Liver (tissue), 9 donors: ENCODE data around the gene DHRS11. TPM values are rescaled to one million over a fixed set of nuclear protein-coding genes. Genes with fewer than 3 reads are reported as not detected.

ENCODE experiments used
- DNase-seq: peaks from one replicate; pipeline ENCODE4 v3.0.0-alpha.2; 2017; ENCODE audit warnings: low spot score
- H3K27ac ChIP-seq, 2 donors: one replicate each; pipeline ENCODE4 v1.7.0; 2013; ENCODE audit warnings: inconsistent platforms in 2 of 2, low read length in 2 of 2, control low read depth in 1 of 2, low read depth in 1 of 2, mild to moderate bottlenecking in 1 of 2
- H3K27me3 ChIP-seq, 4 donors: one replicate each; pipeline versions ENCODE4 v1.6.1 to v1.7.0; 2013; ENCODE audit warnings: low read length in 3 of 4, inconsistent platforms in 1 of 4, mild to moderate bottlenecking in 1 of 4, moderate library complexity in 1 of 4; ENCODE audit not compliant: control insufficient read depth in 4 of 4, insufficient read depth in 4 of 4
- H3K36me3 ChIP-seq, 4 donors: one replicate each; pipeline versions ENCODE4 v1.6.1 to v1.7.0; 2013; ENCODE audit warnings: low read length in 3 of 4, mild to moderate bottlenecking in 3 of 4, low read depth in 1 of 4, moderate library complexity in 1 of 4; ENCODE audit not compliant: control insufficient read depth in 4 of 4, insufficient read depth in 3 of 4
- H3K4me1 ChIP-seq, 4 donors: one replicate each; pipeline versions ENCODE4 v1.6.1 to v1.7.0; 2013; ENCODE audit warnings: low read length in 3 of 4, mild to moderate bottlenecking in 3 of 4, moderate library complexity in 1 of 4; ENCODE audit not compliant: control insufficient read depth in 4 of 4, insufficient read depth in 4 of 4
- H3K4me3 ChIP-seq, 3 donors: one replicate each; pipeline versions ENCODE4 v1.6.1 to v1.7.0; 2013; ENCODE audit warnings: low read length in 3 of 3, control low read depth in 1 of 3, low read depth in 1 of 3, mild to moderate bottlenecking in 1 of 3
- H3K9ac ChIP-seq, 2 donors: one replicate each; pipeline ENCODE4 v1.7.0; 2013; ENCODE audit warnings: low read length in 2 of 2, mild to moderate bottlenecking in 2 of 2, moderate library complexity in 2 of 2, control low read depth in 1 of 2, low read depth in 1 of 2
- H3K9me3 ChIP-seq, 4 donors: one replicate each; pipeline versions ENCODE4 v1.6.1 to v1.7.0; 2013; ENCODE audit warnings: low read length in 3 of 4; ENCODE audit not compliant: control insufficient read depth in 4 of 4
- EGR1 ChIP-seq, 2 donors: IDR thresholded peaks; 2 replicates each; pipeline ENCODE4 v1.6.1; 2016 to 2018; ENCODE audit warnings: antibody characterized with exemption in 2 of 2, low read depth in 2 of 2
- FOXA1 ChIP-seq: IDR thresholded peaks from 2 replicates; pipeline ENCODE4 v1.6.1; 2016; ENCODE audit warnings: antibody characterized with exemption
- FOXA2 ChIP-seq: IDR thresholded peaks from 2 replicates; pipeline ENCODE4 v1.6.1; 2016; ENCODE audit warnings: antibody characterized with exemption
- GABPA ChIP-seq, 2 donors: IDR thresholded peaks in 1 of 2; conservative IDR thresholded peaks in 1 of 2; 2 replicates each; pipeline ENCODE4 v1.6.1; 2016; ENCODE audit warnings: antibody characterized with exemption in 2 of 2, mild to moderate bottlenecking in 1 of 2, moderate library complexity in 1 of 2
- HNF4A ChIP-seq, 2 donors: conservative IDR thresholded peaks; 2 replicates each; pipeline ENCODE4 v1.6.1; 2016; ENCODE audit warnings: antibody characterized with exemption in 2 of 2, mild to moderate bottlenecking in 2 of 2
- HNF4G ChIP-seq: IDR thresholded peaks from 2 replicates; pipeline ENCODE4 v1.6.1; 2016; ENCODE audit warnings: antibody characterized with exemption
- JUND ChIP-seq, 2 donors: IDR thresholded peaks; 2 replicates each; pipeline ENCODE4 v1.6.1; 2016; ENCODE audit warnings: antibody characterized with exemption in 2 of 2
- NR2F2 ChIP-seq: IDR thresholded peaks from 2 replicates; pipeline ENCODE4 v1.6.1; 2016; ENCODE audit warnings: antibody characterized with exemption
- RAD21 ChIP-seq, 2 donors: IDR thresholded peaks; 2 replicates each; pipeline ENCODE4 v1.6.1; 2016; ENCODE audit warnings: antibody characterized with exemption in 2 of 2, mild to moderate bottlenecking in 2 of 2
- RXRA ChIP-seq, 2 donors: IDR thresholded peaks; 2 replicates each; pipeline ENCODE4 v1.6.1; 2017 to 2018; ENCODE audit warnings: antibody characterized with exemption in 2 of 2, mild to moderate bottlenecking in 1 of 2
- SP1 ChIP-seq: IDR thresholded peaks from 2 replicates; pipeline ENCODE4 v1.6.1; 2018; ENCODE audit warnings: antibody characterized with exemption, mild to moderate bottlenecking
- TAF1 ChIP-seq: conservative IDR thresholded peaks from 2 replicates; pipeline ENCODE4 v1.6.1; 2016; ENCODE audit warnings: antibody characterized with exemption, mild to moderate bottlenecking
- YY1 ChIP-seq: IDR thresholded peaks from 2 replicates; pipeline ENCODE4 v1.6.1; 2016; ENCODE audit warnings: antibody characterized with exemption, mild to moderate bottlenecking
- ZBTB33 ChIP-seq: IDR thresholded peaks from 2 replicates; pipeline ENCODE4 v1.6.1; 2016; ENCODE audit warnings: antibody characterized with exemption
- WGBS: extraction: QIAGEN DNeasy Blood & Tissue Kit; methylation state at CpG from one replicate; pipeline ENCODE4 v1.1.7; 2013; 5-methylcytosine and 5-hydroxymethylcytosine counted together
- polyA plus RNA-seq, 2 donors: library from polyadenylated mRNA; stranded (reverse) in 1 of 2; unstranded in 1 of 2; fragments of 200-250 nt in 1 of 2; fragments of >200 nt in 1 of 2; fragmentation: Nextera tagmentation in 1 of 2; extraction: Ambion mirVana in 1 of 2; gene quantifications; one replicate each; pipeline versions ENCODE4 v1.2.1 to v1.2.3, GENCODE V29; 2013 to 2015
- total RNA-seq, 2 donors: library from RNA; depleted of rRNA; stranded (reverse); fragments of >200 nt; gene quantifications; one replicate each; pipeline ENCODE4 v1.2.3, GENCODE V29; 2014
- TF ChIP-seq, protein P1 (sequence below): IDR thresholded peaks from 2 replicates; pipeline ENCODE4 v1.6.1; 2016; ENCODE audit warnings: antibody characterized with exemption
- TF ChIP-seq, protein P2 (sequence below): IDR thresholded peaks from 2 replicates; pipeline ENCODE4 v1.6.1; 2016; ENCODE audit warnings: antibody characterized with exemption
- donor health status: healthy.
- donor health status: healthy.
- donor health status: healthy.
- donor health status: healthy.
- donor health status: healthy.

The DHRS11 gene
- total and polyA plus RNA-seq, 4 donors, result 4.2 to 8.0 (median 6.5) TPM

DNA sequence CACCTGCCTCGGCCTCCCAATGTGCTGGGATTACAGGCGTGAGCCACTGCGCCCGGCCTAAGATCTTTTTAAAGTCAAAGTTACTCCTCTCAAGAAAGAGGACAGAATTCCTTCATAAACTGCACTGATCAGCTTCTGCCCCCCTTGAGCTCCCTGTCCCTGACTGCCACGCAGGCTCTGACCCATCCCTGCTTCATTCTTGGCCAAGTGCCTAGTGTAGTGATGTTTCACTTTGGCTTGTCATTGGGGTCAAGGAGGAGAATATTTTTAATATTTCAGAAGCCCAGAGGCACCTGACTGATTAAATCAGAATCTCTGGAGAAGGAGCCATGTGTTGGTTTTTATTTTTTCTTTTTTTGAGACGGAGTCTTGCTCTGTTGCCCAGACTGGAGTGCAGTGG is 18.8 kb downstream of the DHRS11 start:
- Histone ChIP-seq H3K27ac (no peak overlapping the region), H3K9me3 (no peaks in the 10 kb centered on the region), H3K4me3 (no peak overlapping the region), H3K9ac (no peak overlapping the region), H3K36me3 (no peaks in the 10 kb centered on the region), H3K27me3 (no peaks in the 10 kb centered on the region), H3K4me1 (no peaks in the 10 kb centered on the region)
- TF ChIP-seq HNF4G (no peak), NR2F2 (no peak), FOXA2 (no peak), RAD21 (IDR thresholded peaks at IDR 0.05) (no peak), SP1 (no peak), YY1 (no peak), HNF4A (conservative IDR thresholded peaks at IDR 0.05) (no peak), FOXA1 (no peak), JUND (IDR thresholded peaks at IDR 0.05) (no peak), RXRA (IDR thresholded peaks at IDR 0.05) (no peak)
- TF ChIP-seq, protein P1, sequence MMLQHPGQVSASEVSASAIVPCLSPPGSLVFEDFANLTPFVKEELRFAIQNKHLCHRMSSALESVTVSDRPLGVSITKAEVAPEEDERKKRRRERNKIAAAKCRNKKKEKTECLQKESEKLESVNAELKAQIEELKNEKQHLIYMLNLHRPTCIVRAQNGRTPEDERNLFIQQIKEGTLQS, result no peak
- TF ChIP-seq, protein P2, sequence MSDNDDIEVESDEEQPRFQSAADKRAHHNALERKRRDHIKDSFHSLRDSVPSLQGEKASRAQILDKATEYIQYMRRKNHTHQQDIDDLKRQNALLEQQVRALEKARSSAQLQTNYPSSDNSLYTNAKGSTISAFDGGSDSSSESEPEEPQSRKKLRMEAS, result no peak
- DNase-seq, result no peak
- 84% methylated on average over 6 of the region's 6 CpGs for WGBS

DNA sequence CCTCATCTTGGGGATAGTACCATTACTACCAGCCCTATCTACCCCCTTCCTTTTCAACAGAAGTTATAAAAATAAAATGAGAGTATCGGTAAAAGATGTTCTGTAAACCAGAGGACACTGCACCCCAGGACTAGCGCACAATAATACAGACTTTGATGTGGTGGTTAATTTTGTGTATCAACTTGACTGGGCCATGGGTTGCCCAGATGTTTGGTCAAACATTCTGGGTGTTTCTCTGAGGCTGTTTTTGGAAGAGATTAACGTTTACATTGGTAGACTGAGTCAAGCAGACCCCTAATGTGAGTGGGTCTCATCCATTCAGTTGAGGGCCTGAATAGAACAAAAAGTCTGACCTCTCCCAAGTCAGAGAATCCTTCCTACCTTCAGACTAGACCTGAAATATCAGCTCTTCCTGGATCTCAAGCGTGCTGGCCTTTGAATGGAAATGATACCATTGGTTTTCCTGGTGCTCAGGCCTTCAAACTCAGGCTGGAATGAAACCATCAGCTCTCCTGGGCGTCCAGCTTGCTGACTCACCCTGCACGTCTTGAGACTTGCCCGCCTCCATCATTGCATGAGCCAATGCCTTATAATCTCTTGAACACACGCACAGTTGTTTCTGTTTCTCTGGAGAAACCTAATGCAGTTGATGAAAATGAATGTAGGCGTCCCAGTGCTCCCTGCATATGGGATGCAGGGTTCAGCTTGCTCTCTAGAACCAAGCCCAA is 19.8 kb downstream of the DHRS11 start:
- no peak for DNase-seq
- H3K27me3 ChIP-seq, result no peaks in the 10 kb centered on the region
- no peak overlapping the region for H3K9ac ChIP-seq
- WGBS, result 86% methylated on average over 9 of the region's 9 CpGs
- TF ChIP-seq EGR1 (IDR thresholded peaks at IDR 0.05; ENCODE audit: low read depth in 2 of 2), result no peak
- TF ChIP-seq YY1, result no peak
- no peak for TF ChIP-seq FOXA1
- TF ChIP-seq RXRA (IDR thresholded peaks at IDR 0.05), result no peak
- TF ChIP-seq HNF4A (conservative IDR thresholded peaks at IDR 0.05), result no peak
- TF ChIP-seq JUND (IDR thresholded peaks at IDR 0.05), result no peak
- TF ChIP-seq, protein P1, result no peak
- no peak for TF ChIP-seq TAF1
- TF ChIP-seq, protein P2, result no peak
- no peak for TF ChIP-seq SP1
- TF ChIP-seq NR2F2, result no peak
- H3K4me1 ChIP-seq, result no peaks in the 10 kb centered on the region
- H3K9me3 ChIP-seq, result no peaks in the 10 kb centered on the region
- no peak overlapping the region for H3K4me3 ChIP-seq
- H3K27ac ChIP-seq, result no peak overlapping the region
- H3K36me3 ChIP-seq, result no peaks in the 10 kb centered on the region

GRCh38 chr17:36612323-36612722 is 20.6 kb downstream of the DHRS11 start:
- 76% methylated on average over 3 of the region's 3 CpGs for WGBS
- Histone ChIP-seq H3K4me1 (no peaks in the 10 kb centered on the region), H3K9me3 (no peaks in the 10 kb centered on the region), H3K27me3 (no peaks in the 10 kb centered on the region), H3K4me3 (no peak overlapping the region), H3K9ac (no peak overlapping the region), H3K27ac (no peak overlapping the region), H3K36me3 (no peaks in the 10 kb centered on the region)
- no peak for DNase-seq
- TF ChIP-seq ZBTB33 (no peak), EGR1 (IDR thresholded peaks at IDR 0.05; ENCODE audit: low read depth in 2 of 2) (no peak), GABPA (IDR thresholded peaks at IDR 0.05 in 1 of 2, conservative IDR thresholded peaks at IDR 0.05 in 1 of 2) (no peak), SP1 (no peak), RXRA (IDR thresholded peaks at IDR 0.05) (no peak), YY1 (no peak), TAF1 (no peak), HNF4A (conservative IDR thresholded peaks at IDR 0.05) (no peak), RAD21 (IDR thresholded peaks at IDR 0.05) (no peak), NR2F2 (no peak)
- TF ChIP-seq, protein P2, result no peak
